Keratinocyte (primary cell): Measurements from ENCODE around the gene MXI1.

Experiments
- CTCF ChIP-seq, 3 experiments: IDR thresholded peaks in 1 of 3; conservative IDR thresholded peaks in 1 of 3; optimal IDR thresholded peaks in 1 of 3; 2 replicates in 2 of 3; 3 replicates in 1 of 3; pipeline versions ENCODE3 to v1.5.1; 2011; ENCODE audit warnings: low read length in 3 of 3, mild to moderate bottlenecking in 3 of 3, moderate library complexity in 2 of 3, control low read depth in 1 of 3, inconsistent platforms in 1 of 3; ENCODE audit not compliant: insufficient read depth in 2 of 3; ENCODE audit errors: extremely low read depth in 1 of 3
- EZH2 ChIP-seq: IDR thresholded peaks from one replicate; pipeline ENCODE4 v1.6.1; 2012; ENCODE audit warnings: inconsistent platforms, mild to moderate bottlenecking, low read length, moderate library complexity

GRCh38 chr10:110192552-110192951 is 14.9 kb upstream of the MXI1 start:
- TF ChIP-seq CTCF (optimal IDR thresholded peaks at IDR 0.05 in 1 of 3, IDR thresholded peaks at IDR 0.05 in 1 of 3, conservative IDR thresholded peaks at IDR 0.05 in 1 of 3; ENCODE audit: extremely low read depth in 1 of 3, insufficient read depth in 2 of 3, low read length in 3 of 3) (peak in 1 of 3 experiments; percentile 9), EZH2 (no peak)
